Vagina (tissue), 2 donors: ENCODE results near the gene ARHGAP21.

Experiments used
- CTCF ChIP-seq, 3 experiments: fragments of 450-650 bp in 2 of 3; fragments of 200-600 bp in 1 of 3; sonication (generic) in 1 of 3; IDR thresholded peaks; one replicate each; pipeline ENCODE4 v1.5.1; 2017 to 2019; ENCODE audit warnings: antibody characterized with exemption in 3 of 3, mild to moderate bottlenecking in 2 of 3, moderate library complexity in 2 of 3
- POLR2A ChIP-seq, 2 donors: fragments of 450-650 bp; IDR thresholded peaks; one replicate each; pipeline ENCODE4 v1.6.1; 2017; ENCODE audit warnings: antibody characterized with exemption in 2 of 2, mild to moderate bottlenecking in 2 of 2, moderate library complexity in 2 of 2
- POLR2AphosphoS5 ChIP-seq, 2 donors: sonication (generic); formaldehyde crosslinking; IDR thresholded peaks; one replicate each; pipeline ENCODE4 v1.9.0; 2017; ENCODE audit warnings: antibody characterized with exemption in 2 of 2, mild to moderate bottlenecking in 2 of 2, low read depth in 1 of 2; ENCODE audit not compliant: insufficient read depth in 1 of 2

GRCh38 chr10:24596217-24596930 is 127.3 kb downstream of the ARHGAP21 start:
- TF ChIP-seq CTCF (IDR thresholded peaks at IDR 0.05) (no peak), POLR2A (IDR thresholded peaks at IDR 0.05) (no peak), POLR2AphosphoS5 (IDR thresholded peaks at IDR 0.05; ENCODE audit: insufficient read depth in 1 of 2, low read depth in 1 of 2) (no peak)
